Gastroesophageal sphincter (tissue), 2 donors: ENCODE data around the gene ATAD3B.
"Not testable (repeated sequence)": the region's sequence is repeated elsewhere in the genome, so short reads cannot be mapped to it uniquely, and the experiment has no call there.

Experiments used
- POLR2A ChIP-seq, 2 donors: fragments of 450-650 bp; IDR thresholded peaks; one replicate each; pipeline ENCODE4 v1.6.1; 2017; ENCODE audit warnings: antibody characterized with exemption in 2 of 2, mild to moderate bottlenecking in 2 of 2, moderate library complexity in 1 of 2
- POLR2AphosphoS5 ChIP-seq: sonication (generic); formaldehyde crosslinking; IDR thresholded peaks from one replicate; pipeline ENCODE4 v1.6.1; 2017; ENCODE audit warnings: antibody characterized with exemption

DNA sequence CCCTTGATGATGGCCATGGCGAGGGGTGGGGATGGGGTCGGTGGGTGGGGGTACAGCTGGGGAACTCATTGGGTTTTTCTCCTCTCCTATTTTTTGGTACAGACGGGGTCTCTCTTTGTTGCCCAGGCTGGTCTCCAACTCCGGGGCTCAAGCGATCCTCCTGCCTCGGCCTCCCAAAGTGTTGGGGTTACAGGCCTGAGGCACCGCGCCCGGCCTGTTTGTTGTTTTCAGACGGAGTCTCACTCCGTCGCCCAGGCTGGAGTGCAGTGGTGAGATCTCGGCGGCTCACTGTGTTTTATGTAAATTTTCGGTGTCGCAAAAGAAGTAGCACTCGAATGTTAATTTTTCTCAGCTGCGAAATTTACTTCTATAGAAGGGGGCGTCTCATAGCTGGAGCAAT is 24.9 kb upstream of the ATAD3B start:
- not testable (repeated sequence) for TF ChIP-seq POLR2AphosphoS5; POLR2A (IDR thresholded peaks at IDR 0.05)
